Activated CD4-positive, alpha-beta memory T cell treated with anti-CD3 and anti-CD28 coated beads, Interleukin-2, amount 10 ng/mL, durations not matched to agents 7 days and 5 days (primary cell): ENCODE measurements around the gene IMPA2. TPM values are rescaled to one million over a fixed set of nuclear protein-coding genes. Genes with fewer than 3 reads are reported as not detected.
"Not testable (repeated sequence)": the region's sequence is repeated elsewhere in the genome, so short reads cannot be mapped to it uniquely, and the experiment has no call there.

Experiments
- CTCF ChIA-PET: fragments of 350-600 bp; sonication (Branson Sonifier 250); formaldehyde crosslinking; loops from one replicate; lab custom pipeline; 2021; ENCODE audit warnings: antibody characterized with exemption, inconsistent platforms; lab: Charles Lee
- POLR2A ChIA-PET: fragments of 350-600 bp; sonication (Branson Sonifier 250); formaldehyde crosslinking; loops from one replicate; lab custom pipeline; 2021; ENCODE audit warnings: antibody characterized with exemption; lab: Charles Lee
- DNase-seq: peaks from one replicate; pipeline ENCODE4 v3.0.0-alpha.2; 2020
- H3K27ac Mint-ChIP-seq: one replicate; pipeline ENCODE4 v1.8.0; 2021; ENCODE audit warnings: mild to moderate bottlenecking, mixed read lengths
- H3K27me3 Mint-ChIP-seq: one replicate; pipeline ENCODE4 v1.8.0; 2021; ENCODE audit warnings: mixed read lengths
- H3K36me3 Mint-ChIP-seq: one replicate; pipeline ENCODE4 v1.8.0; 2021; ENCODE audit warnings: low read depth, mixed read lengths
- H3K4me1 Mint-ChIP-seq: one replicate; pipeline ENCODE4 v1.8.0; 2021; ENCODE audit warnings: mixed read lengths
- H3K4me3 Mint-ChIP-seq: one replicate; pipeline ENCODE4 v1.8.0; 2021; ENCODE audit warnings: mild to moderate bottlenecking, mixed read lengths
- H3K9me3 Mint-ChIP-seq: one replicate; pipeline ENCODE4 v1.8.0; 2021; ENCODE audit warnings: mixed read lengths
- total RNA-seq, 2 experiments: library from RNA; stranded (reverse); gene quantifications; one replicate each; pipeline ENCODE4 v1.2.3, GENCODE V29; 2021

IMPA2 gene
- total RNA-seq, 2 experiments from 2014 or later, result 12.6 to 15.4 TPM

DNA sequence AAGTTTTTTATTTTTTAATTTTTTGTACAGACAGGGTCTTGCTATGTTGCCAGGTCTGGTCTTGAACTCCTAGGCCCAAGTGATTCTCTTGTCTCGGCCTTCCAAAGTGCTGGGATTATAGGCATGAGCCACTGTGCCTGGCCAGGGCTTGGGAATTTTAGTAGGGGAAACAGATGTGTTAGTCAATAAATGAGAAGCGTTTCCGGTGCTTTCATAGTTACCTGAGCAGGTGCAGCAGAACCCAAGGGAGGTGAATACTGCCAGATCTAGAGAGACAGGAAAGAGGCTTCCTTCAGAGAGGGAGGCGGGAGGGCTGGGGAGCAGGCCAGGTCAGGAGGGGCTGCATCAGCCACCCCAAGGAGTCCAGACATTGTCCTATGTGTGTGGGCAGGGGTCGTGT is 30.5 kb upstream of the IMPA2 start:
- no peak overlapping the region for H3K4me3 Mint-ChIP-seq
- H3K27ac Mint-ChIP-seq, result no peak overlapping the region
- no peak for DNase-seq
- H3K9me3 Mint-ChIP-seq, result no peaks in the 10 kb centered on the region
- H3K27me3 Mint-ChIP-seq, result no peaks in the 10 kb centered on the region
- peaks cover 14% of the 10 kb centered on the region for H3K4me1 Mint-ChIP-seq
- ChIA-PET CTCF (interaction anchor here (1.1 to 4.1 kb wide), 2 partner anchors 13 to 45 kb away, joined by 3 to 20 read pairs; no protein-coding TSS in a partner anchor), POLR2A (no interaction called here)
- no peaks in the 10 kb centered on the region for H3K36me3 Mint-ChIP-seq

DNA sequence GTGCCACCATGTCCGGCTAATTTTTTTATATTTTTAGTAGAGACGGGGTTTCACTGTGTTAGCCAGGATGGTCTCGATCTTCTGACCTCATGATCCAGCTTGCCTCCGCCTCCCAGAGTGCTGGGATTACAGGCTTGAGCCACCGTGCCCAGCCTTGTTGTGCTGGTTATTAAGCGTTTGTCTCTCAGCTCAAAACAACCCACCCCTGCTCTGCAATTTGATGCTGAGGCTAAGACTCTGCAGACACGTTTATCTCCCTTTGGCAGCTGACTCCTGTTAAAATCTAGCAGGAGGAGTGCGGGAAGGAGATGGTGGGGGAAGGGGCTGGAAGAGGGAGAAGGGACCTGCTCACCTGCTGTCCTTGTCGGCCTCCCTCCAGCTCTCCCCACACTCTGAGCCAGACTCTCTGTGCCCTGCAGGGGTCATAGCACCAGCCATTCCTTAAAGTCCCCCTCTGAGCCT is 29.9 kb upstream of the IMPA2 start:
- CTCF ChIA-PET, result interaction anchor here (1.1 to 4.1 kb wide), 2 partner anchors 14 to 44 kb away, joined by 3 to 20 read pairs; no protein-coding TSS in a partner anchor
- no peak overlapping the region for H3K4me3 Mint-ChIP-seq
- H3K27me3 Mint-ChIP-seq, result no peaks in the 10 kb centered on the region
- no peaks in the 10 kb centered on the region for H3K36me3 Mint-ChIP-seq
- H3K4me1 Mint-ChIP-seq, result peaks cover 12% of the 10 kb centered on the region
- POLR2A ChIA-PET, result no interaction called here
- peaks cover 1% of the 10 kb centered on the region for H3K9me3 Mint-ChIP-seq
- no peak for DNase-seq
- no peak overlapping the region for H3K27ac Mint-ChIP-seq

- Mint-ChIP-seq H3K4me3 (no peak overlapping the region), H3K36me3 (peaks cover 4% of the 10 kb centered on the region), H3K27me3 (no peaks in the 10 kb centered on the region), H3K27ac (no peak overlapping the region), H3K9me3 (peaks cover 16% of the 10 kb centered on the region), H3K4me1 (peaks cover 4% of the 10 kb centered on the region)
- POLR2A ChIA-PET, result no interaction called here
- CTCF ChIA-PET, result no interaction called here
- DNase-seq, result no peak
Measured at GRCh38 chr18:11953113-11953512, 28.2 kb upstream of the IMPA2 start.

DNA sequence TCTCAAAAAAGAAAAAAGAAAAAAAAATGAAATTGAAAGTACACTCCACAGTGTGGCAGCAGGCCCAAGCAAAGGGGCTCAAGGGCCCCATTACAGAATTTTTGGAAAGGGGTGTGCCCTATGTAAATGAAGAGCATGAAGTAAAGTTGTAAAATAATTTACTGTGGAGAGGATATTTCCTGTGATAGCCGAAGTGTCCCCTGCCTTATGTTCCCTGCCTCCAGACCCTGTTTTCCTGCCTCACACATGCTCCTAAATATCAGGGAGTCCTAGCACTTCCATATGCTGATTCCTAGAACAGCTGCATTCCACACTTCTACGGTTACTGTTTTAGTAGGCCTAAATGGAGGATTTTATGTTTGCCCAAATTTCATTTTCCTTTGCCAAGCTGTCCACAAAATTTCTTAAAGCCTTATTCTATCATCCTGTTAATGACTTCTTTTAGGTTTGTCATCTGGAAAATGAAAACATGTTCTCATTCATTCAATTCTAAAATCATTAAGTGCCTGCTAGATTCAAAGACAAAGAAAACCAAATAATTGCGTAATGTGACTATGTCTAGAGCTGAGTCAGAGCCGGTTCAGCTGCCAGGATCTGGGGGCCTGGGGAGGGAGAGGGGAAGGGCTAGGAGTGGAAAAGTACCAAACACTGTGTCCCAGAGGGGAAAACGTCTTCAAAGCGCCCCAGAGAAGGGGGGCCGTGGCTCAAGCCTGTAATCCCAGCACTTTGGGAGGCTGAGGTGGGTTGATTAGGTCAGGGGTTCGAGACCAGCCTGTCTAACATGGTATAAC is 25.9 kb upstream of the IMPA2 start:
- peaks cover 4% of the 10 kb centered on the region for H3K36me3 Mint-ChIP-seq
- H3K4me3 Mint-ChIP-seq, result no peak overlapping the region
- no peak overlapping the region for H3K27ac Mint-ChIP-seq
- DNase-seq, result no peak
- ChIA-PET CTCF (no interaction called here), POLR2A (interaction anchor here (1.1 kb wide), 1 partner anchor 26 kb away, joined by 3 read pairs; no protein-coding TSS in a partner anchor)
- peaks cover 4% of the 10 kb centered on the region for H3K4me1 Mint-ChIP-seq
- H3K9me3 Mint-ChIP-seq, result peaks cover 16% of the 10 kb centered on the region
- H3K27me3 Mint-ChIP-seq, result no peaks in the 10 kb centered on the region

DNA sequence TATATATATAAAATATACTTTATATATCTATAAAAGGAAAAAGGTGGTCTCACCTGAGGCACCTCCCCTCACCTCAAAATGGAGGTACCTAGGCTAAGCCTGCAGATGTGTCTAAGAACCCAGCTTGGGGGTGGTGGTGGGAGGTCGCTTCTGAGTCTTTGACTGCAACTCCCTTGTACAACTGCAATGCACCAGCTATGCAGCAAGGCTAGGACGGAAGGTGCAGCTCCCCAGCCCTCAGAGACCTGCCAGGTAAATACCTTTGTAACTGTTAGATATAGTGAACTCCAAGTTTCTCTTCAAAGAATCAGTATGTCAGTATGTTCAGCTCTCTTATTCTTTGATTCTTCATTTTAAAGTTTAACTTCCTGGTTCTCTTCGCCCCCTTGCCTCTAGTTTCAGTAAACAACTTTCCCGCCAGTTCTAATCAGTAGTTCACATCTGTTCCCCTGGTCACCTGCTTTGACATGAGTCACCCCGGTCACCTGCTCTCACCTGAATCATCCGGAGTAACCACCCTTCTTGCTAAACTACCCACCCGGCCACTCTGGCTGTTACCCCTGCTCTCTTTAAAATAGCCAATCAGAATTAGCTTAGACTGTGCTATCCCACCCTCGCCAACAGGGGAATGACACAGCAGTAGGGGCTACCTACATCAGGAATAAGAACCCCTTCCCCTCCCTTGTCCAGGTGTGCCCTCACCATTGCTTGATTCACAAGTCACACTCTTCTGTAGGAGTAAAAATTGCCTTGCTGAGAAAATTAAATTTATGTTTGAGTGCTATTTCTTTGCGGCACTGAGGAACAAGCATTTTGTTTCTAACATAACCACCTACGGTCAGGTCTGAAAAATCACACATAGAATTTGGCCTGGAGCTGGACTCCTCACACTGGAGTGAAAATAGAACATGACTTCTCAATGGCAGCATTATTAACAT is 24.7 kb upstream of the IMPA2 start:
- peaks cover 4% of the 10 kb centered on the region for H3K36me3 Mint-ChIP-seq

DNA sequence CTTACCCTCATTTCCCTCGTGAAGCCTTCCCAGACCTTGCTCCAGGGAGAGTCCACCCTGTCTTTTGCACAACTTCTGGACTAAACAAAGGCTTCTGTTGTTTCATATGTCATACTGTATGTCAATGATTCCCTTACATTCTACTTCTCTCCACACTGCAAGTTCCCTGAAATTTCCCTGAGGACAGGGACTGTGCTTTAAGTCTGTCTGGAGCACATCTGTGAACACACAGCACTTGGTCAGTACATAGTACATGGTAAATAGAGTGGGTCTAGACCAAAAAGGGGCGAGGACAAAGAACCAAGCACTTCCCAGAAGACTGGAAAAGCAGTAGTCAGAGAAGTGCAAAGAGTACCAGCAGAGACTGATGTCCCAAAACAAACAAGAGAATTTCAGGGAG is 23.7 kb upstream of the IMPA2 start:
- CTCF ChIA-PET, result no interaction called here
- POLR2A ChIA-PET, result no interaction called here
- Mint-ChIP-seq H3K4me1 (peaks cover 4% of the 10 kb centered on the region), H3K36me3 (peaks cover 4% of the 10 kb centered on the region), H3K4me3 (no peak overlapping the region), H3K27me3 (peaks cover 5% of the 10 kb centered on the region), H3K27ac (no peak overlapping the region), H3K9me3 (peaks cover 16% of the 10 kb centered on the region)
- DNase-seq, result no peak

More for the DNA sequence above, 24.7 kb upstream of the IMPA2 start:
- Mint-ChIP-seq H3K27ac (no peak overlapping the region), H3K27me3 (peaks cover 3% of the 10 kb centered on the region), H3K4me1 (peaks cover 4% of the 10 kb centered on the region), H3K9me3 (peaks cover 16% of the 10 kb centered on the region), H3K4me3 (no peak overlapping the region)
- ChIA-PET POLR2A (no interaction called here), CTCF (no interaction called here)
- DNase-seq, result no peak

DNA sequence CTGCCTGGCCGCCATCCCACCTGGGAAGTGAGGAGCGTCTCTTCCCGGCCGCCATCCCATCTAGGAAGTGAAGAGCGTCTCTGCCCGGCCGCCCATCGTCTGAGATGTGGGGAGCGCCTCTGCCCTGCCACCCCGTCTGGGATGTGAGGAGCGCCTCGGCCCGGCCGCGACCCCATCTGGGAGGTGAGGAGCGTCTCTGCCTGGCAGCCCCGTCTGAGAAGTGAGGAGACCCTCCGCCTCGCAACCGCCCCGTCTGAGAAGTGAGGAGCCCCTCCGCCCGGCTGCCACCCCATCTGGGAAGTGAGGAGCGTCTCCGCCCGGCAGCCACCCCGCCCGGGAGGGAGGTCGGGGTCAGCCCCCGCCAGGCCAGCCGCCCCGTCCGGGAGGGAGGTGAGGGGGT is 21.7 kb upstream of the IMPA2 start:
- H3K4me3 Mint-ChIP-seq, H3K36me3 Mint-ChIP-seq, H3K27ac Mint-ChIP-seq, H3K4me1 Mint-ChIP-seq, POLR2A ChIA-PET, CTCF ChIA-PET, DNase-seq, H3K27me3 Mint-ChIP-seq: not testable (repeated sequence)
- peaks cover 16% of the 10 kb centered on the region for H3K9me3 Mint-ChIP-seq

GRCh38 chr18:11960743-11961380 is 20.4 kb upstream of the IMPA2 start:
- ChIA-PET POLR2A (no interaction called here), CTCF (interaction anchor here (1.0 kb wide), 1 partner anchor 22 kb away, joined by 3 read pairs; no protein-coding TSS in a partner anchor)
- no peak for DNase-seq
- peaks cover 16% of the 10 kb centered on the region for H3K9me3 Mint-ChIP-seq
- no peaks in the 10 kb centered on the region for H3K4me1 Mint-ChIP-seq
- peaks cover 8% of the 10 kb centered on the region for H3K27me3 Mint-ChIP-seq
- no peak overlapping the region for H3K27ac Mint-ChIP-seq
- H3K36me3 Mint-ChIP-seq, result peaks cover 4% of the 10 kb centered on the region
- no peak overlapping the region for H3K4me3 Mint-ChIP-seq

GRCh38 chr18:11962597-11962996 is 18.7 kb upstream of the IMPA2 start:
- POLR2A ChIA-PET, result no interaction called here
- peaks cover 8% of the 10 kb centered on the region for H3K27me3 Mint-ChIP-seq
- no peak overlapping the region for H3K27ac Mint-ChIP-seq
- no peak for DNase-seq
- peaks cover 3% of the 10 kb centered on the region for H3K9me3 Mint-ChIP-seq
- no peaks in the 10 kb centered on the region for H3K4me1 Mint-ChIP-seq
- H3K4me3 Mint-ChIP-seq, result no peak overlapping the region
- H3K36me3 Mint-ChIP-seq, result no peaks in the 10 kb centered on the region
- CTCF ChIA-PET, result no interaction called here

DNA sequence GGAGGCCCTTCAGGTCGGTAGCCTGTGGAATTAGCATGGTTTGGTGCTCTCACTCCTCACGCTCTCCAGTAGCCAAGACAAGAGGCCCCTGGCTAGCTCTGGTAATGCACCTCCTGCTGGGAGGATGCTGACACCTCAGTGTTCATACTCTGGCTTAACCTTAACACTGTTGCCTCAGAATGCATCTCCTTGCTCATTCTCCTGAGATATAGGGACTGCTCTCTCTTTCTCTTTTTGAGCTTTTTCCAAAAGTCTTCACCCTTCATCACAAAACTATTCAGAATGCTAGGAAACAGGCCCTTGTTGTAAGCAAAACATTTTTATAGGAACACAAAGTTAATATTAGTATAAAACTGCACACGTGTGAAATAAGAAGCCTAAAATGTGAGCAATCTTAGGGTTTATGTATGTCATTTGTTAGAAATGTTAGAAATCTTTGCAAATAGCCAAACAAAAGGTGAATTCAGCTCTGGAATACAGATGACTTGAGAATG is 17.3 kb upstream of the IMPA2 start:
- ChIA-PET CTCF (no interaction called here), POLR2A (no interaction called here)
- no peaks in the 10 kb centered on the region for H3K4me1 Mint-ChIP-seq

DNA sequence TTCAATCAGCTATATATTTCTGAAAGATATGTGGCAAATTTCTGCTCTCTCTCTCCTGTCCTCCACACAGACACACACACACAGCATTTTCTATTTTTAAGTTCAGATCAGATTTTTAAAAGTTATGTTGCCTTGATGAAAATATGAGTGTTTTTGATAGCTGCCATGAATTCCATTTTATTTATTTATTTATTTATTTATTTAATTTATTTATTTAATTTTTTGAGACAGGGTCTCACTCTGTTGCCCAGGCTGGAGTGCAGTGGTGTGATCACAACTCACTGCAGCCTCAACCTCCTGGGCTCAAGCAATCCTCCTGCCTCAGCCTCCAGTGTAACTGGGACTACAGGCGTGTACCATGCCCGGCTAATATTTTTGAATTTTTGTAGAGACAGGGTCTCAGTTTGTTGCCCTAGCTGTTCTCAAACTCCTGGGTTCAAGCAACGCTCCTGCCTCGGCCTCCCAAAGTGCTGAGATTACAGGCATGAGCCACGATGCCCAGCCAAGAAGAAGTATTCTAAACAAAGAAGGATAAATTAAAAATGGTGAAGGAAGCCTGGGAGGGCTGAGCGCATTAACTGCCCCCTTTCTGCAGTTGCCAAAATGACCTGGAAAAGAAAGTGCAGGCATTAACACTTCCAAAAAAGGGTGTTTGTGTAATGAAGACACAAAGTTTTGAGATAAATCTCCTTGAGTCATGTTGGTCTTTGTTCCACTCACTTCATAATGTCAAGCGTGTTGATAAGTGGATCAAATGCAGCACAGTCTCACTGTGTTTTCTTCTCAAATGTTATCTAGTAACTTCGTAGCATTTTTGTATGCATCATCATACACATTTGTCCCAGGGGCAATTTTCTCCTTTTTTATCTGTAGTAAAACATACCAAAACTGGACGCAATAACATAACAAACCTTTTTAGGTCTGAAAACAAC is 11.1 kb upstream of the IMPA2 start:
- CTCF ChIA-PET, result interaction anchor here (0.7 kb wide), 1 partner anchor 120 kb away, joined by 4 read pairs; no protein-coding TSS in a partner anchor
- DNase-seq, result no peak
- H3K9me3 Mint-ChIP-seq, result no peaks in the 10 kb centered on the region
- no peak overlapping the region for H3K27ac Mint-ChIP-seq
- no peaks in the 10 kb centered on the region for H3K4me1 Mint-ChIP-seq
- no peak overlapping the region for H3K4me3 Mint-ChIP-seq
- no peaks in the 10 kb centered on the region for H3K36me3 Mint-ChIP-seq
- POLR2A ChIA-PET, result no interaction called here
- no peaks in the 10 kb centered on the region for H3K27me3 Mint-ChIP-seq

More for the DNA sequence above, 17.3 kb upstream of the IMPA2 start:
- Mint-ChIP-seq H3K4me3 (no peak overlapping the region), H3K9me3 (no peaks in the 10 kb centered on the region), H3K27ac (no peak overlapping the region), H3K27me3 (peaks cover 8% of the 10 kb centered on the region), H3K36me3 (no peaks in the 10 kb centered on the region)
- DNase-seq, result no peak

- POLR2A ChIA-PET, CTCF ChIA-PET, H3K27ac Mint-ChIP-seq, H3K36me3 Mint-ChIP-seq, H3K9me3 Mint-ChIP-seq, H3K4me3 Mint-ChIP-seq, DNase-seq, H3K4me1 Mint-ChIP-seq, H3K27me3 Mint-ChIP-seq: not testable (repeated sequence)
Measured at GRCh38 chr18:11970836-11971226, 10.5 kb upstream of the IMPA2 start.
